Smooth muscle cell (in vitro differentiated cells): ENCODE data around the gene IPPK. TPM values are rescaled to one million over a fixed set of nuclear protein-coding genes. Genes with fewer than 3 reads are reported as not detected.

Experiments
- DNase-seq: peaks from one replicate; lab custom pipeline; 2025; ENCODE audit not compliant: unreplicated experiment; lab: John Stamatoyannopoulos, UW
- H2AFZ ChIP-seq: fragments of 200-600 bp; sonication (generic); 2 replicates; pipeline ENCODE4 v1.6.0; 2016; ENCODE audit warnings: antibody characterized with exemption, low read depth, mild to moderate bottlenecking
- H3F3A ChIP-seq: fragments of 200-600 bp; sonication (generic); 2 replicates; pipeline ENCODE4 v1.6.0; 2017; ENCODE audit warnings: antibody characterized with exemption, low read depth
- H3K27ac ChIP-seq: fragments of 200-600 bp; sonication (generic); 2 replicates; pipeline ENCODE4 v1.5.1; 2016; ENCODE audit warnings: low read depth, mild to moderate bottlenecking
- H3K27me3 ChIP-seq: fragments of 200-600 bp; sonication (generic); 2 replicates; pipeline ENCODE4 v1.6.1; 2016; ENCODE audit warnings: low read depth, mild to moderate bottlenecking
- H3K36me3 ChIP-seq: fragments of 200-600 bp; sonication (generic); 2 replicates; pipeline ENCODE4 v1.5.1; 2016; ENCODE audit warnings: low read depth
- H3K4me1 ChIP-seq: fragments of 200-600 bp; sonication (generic); 2 replicates; pipeline ENCODE4 v1.5.1; 2016; ENCODE audit warnings: low read depth
- H3K4me2 ChIP-seq: fragments of 200-600 bp; sonication (generic); 2 replicates; pipeline ENCODE4 v1.6.0; 2016; ENCODE audit warnings: mild to moderate bottlenecking
- H3K4me3 ChIP-seq: fragments of 200-600 bp; sonication (generic); 2 replicates; pipeline ENCODE4 v1.5.1; 2016; ENCODE audit warnings: mild to moderate bottlenecking
- H3K79me2 ChIP-seq: fragments of 200-600 bp; sonication (generic); 2 replicates; pipeline ENCODE4 v1.6.0; 2016; ENCODE audit warnings: low read depth, mild to moderate bottlenecking
- H3K9ac ChIP-seq: fragments of 200-600 bp; sonication (generic); 2 replicates; pipeline ENCODE4 v1.6.0; 2016; ENCODE audit warnings: low read depth
- H3K9me3 ChIP-seq: fragments of 200-600 bp; sonication (generic); replicated peaks from 2 replicates; pipeline ENCODE4 v1.5.1; 2016; ENCODE audit warnings: low read depth
- H4K20me1 ChIP-seq: fragments of 200-600 bp; sonication (generic); 2 replicates; pipeline ENCODE4 v1.6.0; 2016; ENCODE audit warnings: low read depth
- CTCF ChIP-seq: fragments of 200-600 bp; sonication (generic); IDR thresholded peaks from 2 replicates; pipeline ENCODE4 v1.5.1; 2017; ENCODE audit warnings: borderline replicate concordance, mild to moderate bottlenecking, antibody characterized with exemption; ENCODE audit not compliant: insufficient read depth, poor library complexity, severe bottlenecking
- WGBS: methylation state at CpG from one replicate; pipeline ENCODE4 v1.1.7; 2016; ENCODE audit warnings: low lambda C conversion rate; 5-methylcytosine and 5-hydroxymethylcytosine counted together
- polyA plus RNA-seq: library from polyadenylated mRNA; unstranded; fragments of >200 nt; fragmentation: Nextera tagmentation; extraction: Ambion mirVana; gene quantifications from 2 replicates; pipeline ENCODE4 v1.2.1, GENCODE V29; 2016
- total RNA-seq: library from RNA; depleted of rRNA; stranded (reverse); fragments of >200 nt; gene quantifications from 2 replicates; pipeline ENCODE4 v1.2.3, GENCODE V29; 2014

The IPPK gene
- total and polyA plus RNA-seq, 2 experiments from 2014 or later, result 9.4 to 22.1 TPM

DNA sequence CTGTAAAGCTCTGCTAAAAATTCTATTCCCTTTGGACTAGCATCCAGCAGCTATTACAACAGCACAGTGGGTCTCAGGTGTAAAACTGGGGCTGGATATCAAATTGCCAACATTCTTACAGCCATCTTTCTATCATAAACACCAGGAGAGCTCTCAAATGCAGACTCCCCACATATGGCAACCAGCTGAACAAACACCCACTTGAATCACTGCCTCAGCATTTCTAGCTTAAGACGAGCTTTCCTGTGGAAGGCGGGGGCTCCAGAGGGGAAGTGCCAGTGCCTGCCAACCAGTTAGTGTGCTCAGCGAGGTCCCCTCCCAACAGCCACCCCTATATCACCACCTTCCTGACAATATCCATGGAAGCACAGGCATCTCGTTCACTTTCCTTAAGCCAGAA lies 62.2 kb downstream of the IPPK start:
- Histone ChIP-seq H3K4me2 (peak overlapping the region; percentile 25), H3K9me3 (no peaks in the 10 kb centered on the region), H4K20me1 (no peaks in the 10 kb centered on the region), H3F3A (peaks cover 6% of the 10 kb centered on the region), H3K79me2 (peaks cover 4% of the 10 kb centered on the region), H3K27me3 (no peaks in the 10 kb centered on the region), H3K9ac (no peak overlapping the region), H3K36me3 (peaks cover 4% of the 10 kb centered on the region), H3K4me1 (peaks cover 12% of the 10 kb centered on the region), H3K27ac (peak overlapping the region; percentile 53), H3K4me3 (no peak overlapping the region), H2AFZ (no peak overlapping the region)
- 56% methylated on average over 4 of the region's 4 CpGs for whole genome bisulfite sequencing
- no peak for DNase-seq
- no peak for TF ChIP-seq CTCF

DNA sequence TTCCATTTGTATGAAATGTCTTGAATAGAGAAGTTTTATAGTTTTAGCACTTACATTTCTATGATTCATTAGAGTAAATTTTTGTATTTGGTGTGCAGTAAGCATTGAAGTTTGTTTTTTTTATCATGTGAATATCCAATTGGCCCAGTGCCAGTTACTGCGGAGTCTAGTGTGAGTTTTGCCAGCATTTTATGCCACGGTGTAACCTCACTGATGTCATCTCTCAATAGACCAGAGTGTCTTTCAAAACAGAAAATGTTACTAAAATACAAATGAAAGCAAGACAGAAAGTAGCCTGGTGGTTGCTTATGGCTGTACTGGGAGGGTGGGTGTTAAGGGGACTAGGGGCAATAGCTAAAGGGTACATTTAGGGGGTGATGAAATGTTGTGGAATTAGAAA lies 62.8 kb downstream of the IPPK start:
- H3K79me2 ChIP-seq, result peaks cover 4% of the 10 kb centered on the region
- no peak for TF ChIP-seq CTCF
- H3K27me3 ChIP-seq, result no peaks in the 10 kb centered on the region
- no peaks in the 10 kb centered on the region for H4K20me1 ChIP-seq
- no peaks in the 10 kb centered on the region for H3K9me3 ChIP-seq
- peaks cover 12% of the 10 kb centered on the region for H3K4me1 ChIP-seq
- peak overlapping the region; percentile 25 for H3K4me2 ChIP-seq
- WGBS, result 37% methylated on average over 2 of the region's 2 CpGs
- no peak overlapping the region for H3K9ac ChIP-seq
- H2AFZ ChIP-seq, result no peak overlapping the region
- no peak overlapping the region for H3K4me3 ChIP-seq
- peak overlapping the region; percentile 53 for H3K27ac ChIP-seq
- H3F3A ChIP-seq, result peaks cover 6% of the 10 kb centered on the region
- no peak for DNase-seq
- peaks cover 4% of the 10 kb centered on the region for H3K36me3 ChIP-seq

- H3K36me3 ChIP-seq, result peaks cover 4% of the 10 kb centered on the region
- no peaks in the 10 kb centered on the region for H3K27me3 ChIP-seq
- no peak overlapping the region for H3K4me3 ChIP-seq
- no peak for DNase-seq
- no peaks in the 10 kb centered on the region for H3K9me3 ChIP-seq
- H3K4me2 ChIP-seq, result no peak overlapping the region
- H3K4me1 ChIP-seq, result peaks cover 12% of the 10 kb centered on the region
- WGBS, result over 99% methylated on average over 5 of the region's 5 CpGs
- H3F3A ChIP-seq, result peaks cover 6% of the 10 kb centered on the region
- H3K27ac ChIP-seq, result no peak overlapping the region
- no peak overlapping the region for H3K9ac ChIP-seq
- H2AFZ ChIP-seq, result no peak overlapping the region
- TF ChIP-seq CTCF, result no peak
- peaks cover 4% of the 10 kb centered on the region for H3K79me2 ChIP-seq
- H4K20me1 ChIP-seq, result no peaks in the 10 kb centered on the region
Observed at GRCh38 chr9:92605224-92605623, 64.7 kb downstream of the IPPK start.

DNA sequence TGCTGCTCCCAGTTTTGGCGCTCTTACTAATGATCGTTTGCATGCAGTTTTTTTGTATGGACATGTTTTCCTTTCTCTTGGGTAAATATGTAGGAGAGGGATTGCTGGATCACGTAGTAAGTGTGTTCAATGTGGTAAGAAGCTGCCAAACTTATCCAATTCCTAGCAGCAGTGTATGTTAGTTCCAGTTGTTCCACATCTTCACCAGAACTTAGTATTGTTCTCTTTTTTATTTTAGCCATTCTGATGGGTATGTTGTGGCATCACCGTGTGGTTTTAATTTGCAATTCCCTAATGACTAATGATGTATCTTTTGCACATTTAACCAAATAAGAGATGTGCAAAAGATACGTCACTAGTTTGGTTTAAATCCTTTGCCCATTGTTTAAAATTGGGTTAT lies 65.9 kb downstream of the IPPK start:
- Histone ChIP-seq H3K4me1 (peaks cover 7% of the 10 kb centered on the region), H3K27ac (no peak overlapping the region), H3K9me3 (no peaks in the 10 kb centered on the region), H2AFZ (no peak overlapping the region), H3K4me2 (no peak overlapping the region), H3K9ac (no peak overlapping the region), H3F3A (no peaks in the 10 kb centered on the region), H3K79me2 (peaks cover 4% of the 10 kb centered on the region), H3K27me3 (no peaks in the 10 kb centered on the region), H3K36me3 (peaks cover 4% of the 10 kb centered on the region), H4K20me1 (no peaks in the 10 kb centered on the region), H3K4me3 (no peak overlapping the region)
- WGBS, result 98% methylated on average over 5 of the region's 5 CpGs
- TF ChIP-seq CTCF, result no peak
- DNase-seq, result no peak
